Hepatic stellate cell (primary cell): ENCODE data around the gene USP6.
"Not testable (repeated sequence)": the region's sequence is repeated elsewhere in the genome, so short reads cannot be mapped to it uniquely, and the experiment has no call there.

Source experiments
- DNase-seq: peaks from one replicate; pipeline ENCODE4 v3.0.0; 2011; ENCODE audit warnings: low spot score

The USP6 gene

DNA sequence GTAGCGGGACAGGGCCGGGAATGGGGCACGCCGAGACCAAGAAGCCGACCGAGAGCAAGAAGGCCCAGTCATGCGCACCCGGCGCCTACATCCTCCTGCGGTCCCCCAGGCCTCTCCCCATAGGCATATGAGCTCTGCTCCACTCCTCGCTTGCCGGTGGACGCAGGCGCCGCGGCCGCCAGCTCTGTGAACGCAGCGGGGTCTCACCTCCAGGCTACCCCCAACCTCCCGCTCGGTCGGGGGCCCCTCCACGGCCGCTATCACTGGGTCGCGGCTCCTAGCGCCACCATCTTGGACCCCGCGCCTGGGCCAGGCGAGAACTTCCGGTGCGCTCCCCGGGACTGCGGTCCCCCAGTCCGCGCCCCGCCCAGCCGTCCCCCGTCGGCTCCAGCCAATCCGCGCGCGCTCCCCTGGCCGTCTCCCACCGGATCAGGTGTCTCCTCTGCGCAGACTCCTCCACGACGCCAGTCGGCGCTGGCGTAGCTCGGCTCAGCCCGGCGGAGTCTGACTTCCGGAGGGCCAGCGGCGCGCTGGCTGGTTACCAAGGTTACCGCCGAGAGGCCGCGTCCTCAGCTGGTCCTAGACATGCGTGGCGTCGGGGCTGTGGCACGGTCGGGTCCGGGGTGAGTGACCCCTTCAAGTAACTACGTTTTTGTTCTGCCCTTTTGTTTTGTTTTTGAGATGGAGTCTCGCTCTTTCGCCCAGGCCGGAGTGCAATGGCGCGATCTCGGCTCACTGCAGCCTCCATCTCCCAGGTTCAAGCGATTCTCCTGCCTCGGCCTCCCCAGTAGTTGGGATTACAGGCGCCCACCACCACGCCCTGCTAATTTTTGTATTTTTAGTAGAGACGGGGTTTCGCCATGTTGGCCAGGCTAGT lies 75.9 kb downstream of the USP6 start, which contains the start of gene ZNF594:
ZNF594 (minus strand) TSS at position 328 of the 877 bp plus-strand sequence. CDS start 7,612 bp downstream, outside the sequence.
- DNase-seq, result peak; percentile 99

DNA sequence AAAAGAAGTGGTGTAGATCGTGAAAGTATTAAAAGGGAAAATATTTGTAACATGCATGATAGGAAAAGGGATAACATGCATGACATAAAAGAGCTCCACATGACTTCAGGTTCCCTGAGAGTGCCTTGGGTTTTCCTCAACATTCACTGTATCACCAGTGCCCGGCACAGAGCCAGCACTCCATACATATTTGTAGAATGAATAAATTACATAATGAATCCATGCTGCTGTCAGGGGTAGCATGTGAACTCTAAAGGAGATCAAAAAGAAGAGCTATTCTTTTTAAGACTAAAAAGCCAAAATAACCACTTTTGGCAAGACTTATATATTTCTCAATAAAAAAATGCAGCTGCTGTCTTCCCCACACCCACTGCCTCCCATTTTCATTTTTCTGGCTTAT lies 78.5 kb downstream of the USP6 start:
- peak; percentile 8 for DNase-seq

DNA sequence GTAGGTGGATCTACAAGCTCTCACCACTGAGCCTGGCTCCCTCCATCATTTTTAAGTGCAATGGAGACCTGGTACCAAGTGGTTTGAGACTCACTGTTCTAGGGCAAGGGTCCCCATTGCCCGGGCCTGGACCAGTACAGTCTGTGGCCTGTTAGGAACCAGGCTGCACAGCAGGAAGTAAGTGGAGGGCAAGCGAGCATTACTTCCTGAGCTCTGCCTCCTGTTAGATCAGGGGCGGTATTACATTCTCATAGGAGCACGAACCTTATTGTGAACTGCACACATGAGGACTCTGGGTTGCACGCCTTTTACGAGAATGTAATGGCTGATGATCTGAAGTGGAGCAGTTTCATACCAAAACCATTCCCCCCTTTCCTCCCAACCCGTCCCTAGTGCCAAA lies 82.6 kb downstream of the USP6 start:
- no peak for DNase-seq

DNA sequence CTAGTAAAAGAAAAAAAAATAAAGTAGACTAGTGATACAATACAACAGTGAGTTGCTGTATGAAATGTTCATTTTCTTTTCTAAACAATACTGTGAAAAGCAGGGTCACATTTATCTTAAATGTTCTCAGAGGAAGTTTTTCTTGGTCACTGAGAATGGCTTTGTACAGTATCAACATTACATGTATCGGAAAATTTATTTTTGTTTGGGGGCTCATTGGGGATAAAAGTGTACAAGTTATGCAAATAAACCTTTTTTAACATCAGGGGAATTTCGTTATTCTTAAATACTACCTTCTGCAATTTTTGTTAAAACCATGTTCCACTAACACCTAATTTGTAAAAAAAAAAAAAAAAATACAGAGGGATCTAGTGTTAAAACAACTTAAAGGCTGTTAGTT lies 84.5 kb downstream of the USP6 start:
- no peak for DNase-seq

DNA sequence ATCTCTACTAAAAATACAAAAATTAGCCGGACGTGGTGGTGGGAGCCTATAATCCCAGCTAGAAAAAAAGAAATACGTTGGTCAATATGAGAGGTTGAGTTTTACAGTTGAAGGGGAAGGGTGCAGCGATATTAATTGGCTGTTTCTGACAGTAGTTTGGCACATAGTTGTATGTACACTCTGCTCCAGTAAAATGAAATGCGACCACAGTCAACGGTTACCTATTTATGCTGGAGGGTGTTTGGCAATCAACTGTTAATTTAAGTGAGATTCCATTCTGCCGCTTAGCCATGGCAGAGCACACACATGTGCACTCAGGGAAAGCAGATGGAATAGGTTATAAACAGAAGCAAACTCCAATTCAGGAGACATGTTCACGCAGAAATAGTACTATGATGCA lies 85.2 kb downstream of the USP6 start:
- no peak for DNase-seq

DNA sequence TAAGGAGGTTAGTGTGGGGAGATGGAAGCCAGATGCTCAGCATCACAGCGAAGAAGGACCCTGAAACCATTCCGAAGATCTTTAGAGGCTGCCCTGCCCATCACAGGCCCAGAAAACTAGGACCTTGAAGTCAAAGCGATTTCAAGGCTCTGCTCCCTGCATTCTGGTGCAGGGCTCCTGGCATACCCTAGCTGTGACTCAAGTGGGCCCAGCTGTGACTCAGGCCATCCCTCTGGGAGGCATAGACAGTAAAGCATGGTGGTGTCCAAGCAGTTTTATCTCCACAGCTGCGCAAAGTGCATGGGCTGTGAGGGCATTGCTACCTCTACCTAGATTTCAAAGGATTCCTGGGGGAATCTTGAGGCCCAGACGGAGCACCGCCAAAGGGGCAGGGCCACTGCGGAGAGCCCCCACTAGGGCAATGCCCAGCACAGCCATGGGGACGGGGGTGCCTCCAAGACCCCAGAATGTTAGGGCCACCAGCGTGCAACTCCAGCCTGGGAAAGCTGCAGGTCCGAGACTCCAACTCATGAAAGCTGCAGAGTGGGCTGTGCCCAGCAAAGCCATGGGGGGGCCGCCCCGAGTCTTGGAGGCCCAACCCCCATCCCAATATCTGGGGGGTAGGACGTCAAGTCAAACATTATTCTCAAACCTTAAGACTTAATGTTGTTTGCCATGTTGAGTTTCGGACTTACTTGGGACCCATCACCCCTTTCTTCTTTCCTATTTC lies 87.5 kb downstream of the USP6 start:
- peak; percentile 28 for DNase-seq

DNA sequence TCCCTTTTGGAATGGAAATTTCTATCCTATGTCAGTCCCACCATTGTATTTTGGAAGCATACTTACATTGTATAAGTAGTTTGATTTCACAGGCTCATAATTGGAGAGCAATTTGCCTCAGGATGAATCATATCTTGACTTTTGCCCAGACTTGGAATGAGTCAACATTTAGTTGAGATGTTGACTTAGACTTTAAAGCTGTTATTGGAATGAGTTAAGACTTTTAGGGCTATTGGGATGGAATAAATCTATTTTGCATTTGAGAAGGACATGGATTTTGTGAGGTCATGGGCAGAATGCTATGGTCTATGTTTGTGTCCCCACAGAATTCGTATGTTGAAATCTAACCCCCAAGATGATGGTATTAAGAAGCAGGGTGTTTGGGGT lies 88.1 kb downstream of the USP6 start:
- DNase-seq, result peak; percentile 34

DNA sequence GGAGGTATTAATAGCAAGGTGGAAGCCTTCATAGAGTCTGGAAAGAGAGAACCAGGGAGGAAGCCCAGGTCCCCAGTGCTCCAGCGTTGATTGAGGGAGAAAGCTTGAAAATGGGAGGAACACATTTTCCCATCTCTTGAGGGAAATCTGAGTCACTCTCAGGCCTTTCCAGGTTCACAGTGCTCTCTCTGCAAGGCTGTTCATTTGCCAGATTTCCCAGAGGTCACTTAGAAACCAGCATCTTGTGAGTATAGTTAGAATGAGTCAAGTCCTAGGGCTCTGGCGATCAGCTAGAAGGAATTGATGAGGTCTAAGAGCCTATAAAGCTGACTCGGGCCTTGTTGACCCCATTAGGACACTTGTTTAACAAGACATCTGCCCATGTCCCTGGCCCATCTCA lies 93.6 kb downstream of the USP6 start:
- DNase-seq, result no peak

DNA sequence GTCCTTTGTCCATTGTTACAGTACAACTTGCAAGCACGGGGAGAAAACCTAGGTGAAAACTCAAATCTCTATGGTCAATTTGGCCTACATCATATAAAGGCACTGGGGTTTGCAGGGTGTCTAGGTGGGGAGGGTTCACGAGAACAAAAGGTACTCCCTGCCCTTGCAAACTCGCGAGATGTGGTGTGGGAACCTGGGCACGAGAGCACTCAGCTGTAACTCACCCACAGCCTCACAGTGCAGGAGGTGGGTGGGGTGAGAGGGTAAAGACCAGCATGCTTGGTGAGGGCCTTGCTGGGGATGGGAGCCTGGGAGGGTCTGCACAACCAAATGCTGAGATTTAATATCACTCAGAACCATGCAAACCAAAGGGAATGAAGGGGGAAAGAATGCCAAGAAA lies 94.3 kb downstream of the USP6 start:
- DNase-seq, result no peak

DNA sequence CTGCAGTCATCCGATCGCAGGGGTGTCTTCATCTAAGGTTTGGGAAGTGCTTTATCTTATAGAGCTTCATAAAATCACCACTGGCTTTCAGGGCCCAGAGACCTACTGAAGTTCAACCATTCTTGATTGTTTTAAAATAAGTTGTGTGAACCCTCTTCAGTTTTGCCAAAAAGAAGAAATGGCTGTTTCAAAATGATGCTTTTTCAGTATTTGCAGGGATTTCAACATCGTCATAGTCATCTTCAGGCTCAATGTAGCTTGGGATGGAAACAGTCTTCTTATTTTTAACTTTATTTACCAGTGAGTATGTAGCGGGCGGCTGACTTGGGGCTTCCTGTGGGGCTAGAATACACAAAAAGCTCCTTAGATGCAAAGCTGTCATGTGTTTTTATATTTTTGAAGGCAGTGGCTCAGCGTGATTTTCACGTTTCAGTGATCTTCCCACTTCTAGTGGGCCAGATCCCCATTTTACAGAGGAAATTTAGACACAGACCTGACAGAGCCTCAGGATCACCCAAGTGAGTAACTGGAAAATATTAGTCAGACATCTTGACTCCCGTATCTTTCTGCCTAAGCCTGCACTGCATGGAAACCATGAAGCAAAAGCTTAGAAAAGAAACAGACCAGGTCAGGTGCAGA lies 94.9 kb downstream of the USP6 start:
- no peak for DNase-seq

DNA sequence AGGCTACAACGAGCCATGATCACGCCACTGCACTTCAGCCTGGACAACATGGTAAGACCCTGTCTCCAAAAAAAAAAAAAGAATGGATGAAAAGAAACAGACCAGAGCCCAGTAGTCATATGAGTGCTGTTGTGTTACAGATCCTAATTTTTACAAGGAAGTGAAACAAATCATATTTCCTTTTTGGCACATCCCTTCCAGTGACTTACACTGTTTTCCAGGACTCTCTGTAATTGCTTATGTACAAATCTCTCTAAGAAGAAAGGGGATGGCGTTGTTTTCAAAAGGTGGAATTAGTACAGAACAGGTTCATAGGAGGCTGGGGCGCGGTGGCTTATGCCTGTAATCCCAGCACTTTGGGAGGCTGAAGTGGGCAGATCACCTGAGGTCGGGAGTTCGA lies 95.6 kb downstream of the USP6 start:
- no peak for DNase-seq

DNA sequence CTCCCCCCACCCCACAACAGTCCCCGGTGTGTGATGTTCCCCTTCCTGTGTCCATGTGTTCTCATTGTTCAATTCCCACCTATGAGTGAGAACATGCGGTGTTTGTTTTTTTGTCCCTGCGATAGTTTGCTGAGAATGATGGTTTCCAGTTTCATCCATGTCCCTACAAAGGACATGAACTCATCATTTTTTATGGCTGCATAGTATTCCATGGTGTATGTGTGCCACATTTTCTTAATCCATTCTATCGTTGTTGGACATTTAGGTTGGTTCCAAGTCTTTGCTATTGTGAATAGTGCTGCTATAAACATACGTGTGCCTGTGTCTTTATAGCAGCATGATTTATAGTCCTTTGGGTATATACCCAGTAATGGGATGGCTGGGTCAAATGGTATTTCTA lies 101.7 kb downstream of the USP6 start:
- DNase-seq, result not testable (repeated sequence)

DNA sequence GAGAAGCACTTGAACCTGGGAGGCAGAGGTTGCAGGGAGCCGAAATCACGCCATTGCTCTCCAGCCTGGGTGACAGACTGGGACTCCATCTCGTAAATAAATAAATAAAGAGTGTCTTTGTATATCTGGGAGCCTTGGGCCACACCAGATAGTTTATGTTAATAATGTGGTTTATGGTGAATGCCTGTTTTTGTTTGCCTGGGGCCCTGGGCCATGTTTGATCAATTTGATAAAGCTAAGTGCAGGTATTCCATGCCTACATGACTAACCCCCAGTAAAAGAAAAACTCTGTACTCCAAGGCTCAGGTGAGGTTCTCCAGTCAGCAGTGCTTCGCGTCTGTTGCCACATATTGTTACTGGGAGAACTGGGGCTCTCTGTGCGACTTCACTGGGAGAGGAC lies 103.7 kb downstream of the USP6 start:
- DNase-seq, result no peak

DNA sequence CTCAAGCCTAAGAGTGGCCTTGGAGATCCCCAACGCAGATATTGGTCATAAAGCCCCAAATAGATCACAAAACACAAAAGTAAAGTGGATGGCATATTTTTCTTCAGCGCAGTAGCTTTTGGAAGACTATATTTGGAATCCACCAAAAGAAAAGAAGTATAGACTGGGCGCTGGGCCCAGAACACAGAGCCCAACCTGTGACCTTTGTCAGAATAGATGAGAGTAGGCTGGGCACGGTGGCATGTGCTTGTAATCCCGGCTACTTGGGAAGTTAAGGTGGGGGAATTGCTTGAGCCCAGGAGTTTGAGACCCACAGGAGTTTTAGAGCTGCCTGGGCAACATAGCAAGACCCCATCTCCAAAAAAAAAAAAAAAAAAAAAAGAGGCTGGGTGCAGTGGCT lies 104.2 kb downstream of the USP6 start:
- DNase-seq, result no peak

DNA sequence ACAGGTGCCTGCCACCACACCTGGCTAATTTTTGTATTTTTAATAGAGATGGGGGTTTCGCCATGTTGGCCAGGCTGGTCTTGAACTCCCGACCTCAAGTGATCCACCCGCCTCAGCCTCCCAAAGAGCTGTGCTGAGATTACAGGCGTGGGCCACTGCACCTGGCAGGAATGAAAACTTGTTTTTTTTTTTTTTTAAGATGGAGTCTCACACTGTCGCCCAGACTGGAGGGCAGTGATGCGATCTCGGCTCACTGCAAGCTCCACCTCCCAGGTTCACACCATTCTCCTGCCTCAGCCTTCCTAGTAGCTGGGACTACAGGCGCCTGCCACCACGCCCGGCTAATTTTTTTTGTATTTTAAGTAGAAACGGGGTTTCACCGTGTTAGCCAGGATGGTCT lies 106.1 kb downstream of the USP6 start:
- not testable (repeated sequence) for DNase-seq
